Stimulated activated CD8-positive, alpha-beta memory T cell treated with anti-CD3 and anti-CD28 coated beads, Interleukin-12 subunit alpha, Interleukin-12 subunit beta, amount 100 ng/mL, for 24 hours (primary cell): ENCODE results near the gene CLDN7.

Experiments used
- DNase-seq: peaks from one replicate; pipeline ENCODE4 v3.0.0-alpha.2; 2020; ENCODE audit errors: extremely low read depth

CLDN7 gene

DNA sequence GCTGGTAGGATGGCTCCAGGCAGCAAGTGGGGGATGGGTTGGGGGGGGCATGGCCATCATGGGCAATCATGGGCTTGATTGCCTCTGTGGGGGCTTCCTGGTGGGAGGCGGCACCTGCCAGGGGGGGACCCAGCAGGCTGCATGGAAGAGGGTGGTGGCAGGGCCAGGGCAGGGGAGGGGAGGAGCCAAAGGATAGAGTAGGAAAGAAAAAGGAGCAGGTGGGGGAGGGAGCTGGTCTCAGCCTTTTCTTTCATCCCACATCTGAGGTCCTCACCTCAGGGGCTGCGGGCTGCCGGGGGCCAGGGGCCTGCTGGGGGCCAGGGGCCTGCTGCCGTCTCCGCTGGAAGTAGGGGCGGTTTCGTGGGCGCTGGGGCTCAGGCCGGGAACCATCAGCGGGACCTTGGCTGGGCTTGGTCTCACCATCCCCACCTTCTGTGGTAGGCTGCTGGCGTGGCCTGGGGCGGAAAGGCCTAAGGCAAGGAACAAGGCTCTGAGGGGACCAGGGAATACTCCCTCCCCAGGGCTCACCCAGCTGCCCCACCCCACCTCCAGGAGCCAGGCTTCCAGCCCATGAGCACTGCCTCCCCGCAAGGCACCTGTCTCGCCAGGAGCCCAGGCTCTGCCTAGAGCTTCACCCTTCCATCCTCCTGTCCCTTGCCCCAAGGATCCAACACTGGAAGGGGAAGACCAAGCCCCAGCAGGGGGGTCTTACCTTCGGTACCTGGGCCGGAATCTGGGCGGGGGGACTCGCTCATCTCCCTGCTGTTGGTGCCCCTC lies 27.2 kb upstream of the CLDN7 start:
- DNase-seq = no peak

DNA sequence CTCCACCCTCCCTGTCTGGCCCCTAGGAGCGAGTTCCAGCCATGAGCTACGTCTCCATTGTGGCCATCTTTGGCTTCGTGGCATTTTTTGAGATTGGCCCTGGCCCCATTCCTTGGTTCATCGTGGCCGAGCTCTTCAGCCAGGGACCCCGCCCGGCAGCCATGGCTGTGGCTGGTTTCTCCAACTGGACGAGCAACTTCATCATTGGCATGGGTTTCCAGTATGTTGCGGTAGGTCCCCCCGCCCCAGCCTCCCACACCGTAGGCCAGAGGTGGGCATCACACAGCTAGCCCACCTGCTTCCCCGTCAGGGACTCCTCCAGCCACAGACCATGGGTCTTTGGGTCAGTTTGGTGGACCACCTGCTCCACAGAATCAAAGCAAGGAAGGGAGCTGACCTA lies 23.4 kb upstream of the CLDN7 start:
- no peak for DNase-seq

DNA sequence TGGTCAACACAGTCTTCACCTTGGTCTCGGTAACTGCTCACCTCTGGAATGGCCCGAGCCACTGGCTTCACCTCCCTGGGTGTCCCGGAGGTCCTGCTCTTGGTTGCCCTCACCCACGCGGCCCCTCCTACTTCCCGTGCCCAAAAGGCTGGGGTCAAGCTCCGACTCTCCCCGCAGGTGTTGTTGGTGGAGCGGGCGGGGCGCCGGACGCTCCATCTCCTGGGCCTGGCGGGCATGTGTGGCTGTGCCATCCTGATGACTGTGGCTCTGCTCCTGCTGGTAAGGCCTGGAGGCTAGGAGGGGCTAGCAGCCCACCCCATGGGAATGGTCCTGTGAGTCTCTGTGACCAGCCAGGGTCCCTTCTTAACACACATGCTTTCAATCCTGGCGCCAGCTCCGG lies 22.6 kb upstream of the CLDN7 start:
- DNase-seq = no peak

DNA sequence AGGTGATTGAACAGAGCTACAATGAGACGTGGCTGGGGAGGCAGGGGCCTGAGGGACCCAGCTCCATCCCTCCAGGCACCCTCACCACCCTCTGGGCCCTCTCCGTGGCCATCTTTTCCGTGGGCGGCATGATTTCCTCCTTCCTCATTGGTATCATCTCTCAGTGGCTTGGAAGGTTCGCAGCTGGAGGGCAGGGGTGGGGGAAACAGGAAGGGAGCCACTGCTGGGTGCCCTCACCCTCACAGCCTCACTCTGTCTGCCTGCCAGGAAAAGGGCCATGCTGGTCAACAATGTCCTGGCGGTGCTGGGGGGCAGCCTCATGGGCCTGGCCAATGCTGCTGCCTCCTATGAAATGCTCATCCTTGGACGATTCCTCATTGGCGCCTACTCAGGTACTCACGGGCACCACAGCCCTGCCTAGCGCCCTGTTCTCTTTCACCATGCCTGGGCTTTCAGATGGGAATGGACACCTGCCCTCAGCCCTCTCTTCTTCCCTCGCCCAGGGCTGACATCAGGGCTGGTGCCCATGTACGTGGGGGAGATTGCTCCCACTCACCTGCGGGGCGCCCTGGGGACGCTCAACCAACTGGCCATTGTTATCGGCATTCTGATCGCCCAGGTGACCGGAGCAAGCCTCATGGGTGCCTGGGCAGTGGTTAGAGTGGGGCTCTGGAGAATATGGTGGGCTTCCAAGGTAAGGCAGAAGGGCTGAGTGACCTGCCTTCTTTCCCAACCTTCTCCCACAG lies 21.4 kb upstream of the CLDN7 start:
- DNase-seq = no peak

DNA sequence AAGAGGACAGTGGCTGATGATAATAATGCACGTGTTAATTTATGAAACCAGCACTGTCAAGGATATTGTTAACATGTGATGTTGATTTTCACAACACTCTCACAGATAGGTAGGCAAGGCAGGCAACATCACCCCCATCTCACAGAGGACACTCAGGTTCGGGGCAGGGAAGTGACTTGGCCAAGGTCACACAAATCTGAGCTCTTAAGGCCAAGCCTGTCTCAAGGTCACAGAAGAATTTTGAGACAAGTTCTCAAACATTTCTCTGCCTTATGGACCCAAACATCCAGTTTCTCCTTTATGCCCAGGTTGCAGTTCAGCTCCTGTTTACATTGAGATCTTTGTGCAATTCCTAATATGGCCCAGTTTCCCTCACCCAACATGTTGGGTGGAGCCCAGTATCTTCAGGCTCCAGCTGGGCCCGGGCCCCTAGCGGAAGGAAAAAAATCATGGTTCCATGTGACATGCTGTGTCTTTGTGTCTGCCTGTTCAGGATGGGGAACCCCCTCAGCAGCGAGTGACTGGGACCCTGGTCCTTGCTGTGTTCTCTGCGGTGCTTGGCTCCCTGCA lies 20.6 kb upstream of the CLDN7 start:
- no peak for DNase-seq

DNA sequence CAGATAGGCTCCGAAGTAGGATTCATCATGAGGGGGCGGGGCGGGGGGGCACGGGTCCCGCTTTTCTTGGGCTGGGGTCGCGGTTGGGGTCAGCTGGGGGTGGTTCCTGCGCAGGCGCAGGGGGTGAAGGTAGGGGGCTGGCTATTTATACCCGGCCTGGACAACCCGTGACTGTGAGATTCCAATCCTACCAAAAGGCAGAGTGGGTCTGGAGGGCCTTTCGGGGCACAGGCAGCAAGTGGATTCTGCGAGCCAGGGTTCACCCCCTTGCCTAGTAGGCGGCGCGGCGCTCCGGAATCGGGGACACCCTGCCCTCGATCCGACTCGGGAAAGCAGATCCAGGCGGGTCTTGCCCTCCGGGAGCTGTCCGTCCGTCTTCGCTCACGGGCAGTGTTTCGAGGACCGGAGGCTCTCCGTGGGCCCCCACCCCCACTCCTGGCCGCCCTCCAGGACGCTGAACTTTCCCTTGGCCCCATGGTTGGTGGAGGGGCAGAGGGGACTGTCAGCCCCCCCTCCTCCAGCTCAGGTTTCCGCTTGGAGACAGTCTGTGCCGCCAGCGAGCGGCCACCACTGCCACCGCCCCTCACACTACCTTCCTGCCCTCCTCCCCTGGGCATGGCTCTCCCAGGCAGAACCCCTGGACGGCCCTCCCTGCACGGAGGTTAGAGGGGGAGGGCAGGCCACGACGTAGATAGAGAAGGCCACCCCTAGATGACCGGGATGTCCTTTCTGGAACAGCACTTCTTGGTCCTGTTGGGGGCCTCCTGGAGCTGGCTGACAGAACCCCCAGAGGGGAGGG lies 19.9 kb upstream of the CLDN7 start:
- no peak for DNase-seq

DNA sequence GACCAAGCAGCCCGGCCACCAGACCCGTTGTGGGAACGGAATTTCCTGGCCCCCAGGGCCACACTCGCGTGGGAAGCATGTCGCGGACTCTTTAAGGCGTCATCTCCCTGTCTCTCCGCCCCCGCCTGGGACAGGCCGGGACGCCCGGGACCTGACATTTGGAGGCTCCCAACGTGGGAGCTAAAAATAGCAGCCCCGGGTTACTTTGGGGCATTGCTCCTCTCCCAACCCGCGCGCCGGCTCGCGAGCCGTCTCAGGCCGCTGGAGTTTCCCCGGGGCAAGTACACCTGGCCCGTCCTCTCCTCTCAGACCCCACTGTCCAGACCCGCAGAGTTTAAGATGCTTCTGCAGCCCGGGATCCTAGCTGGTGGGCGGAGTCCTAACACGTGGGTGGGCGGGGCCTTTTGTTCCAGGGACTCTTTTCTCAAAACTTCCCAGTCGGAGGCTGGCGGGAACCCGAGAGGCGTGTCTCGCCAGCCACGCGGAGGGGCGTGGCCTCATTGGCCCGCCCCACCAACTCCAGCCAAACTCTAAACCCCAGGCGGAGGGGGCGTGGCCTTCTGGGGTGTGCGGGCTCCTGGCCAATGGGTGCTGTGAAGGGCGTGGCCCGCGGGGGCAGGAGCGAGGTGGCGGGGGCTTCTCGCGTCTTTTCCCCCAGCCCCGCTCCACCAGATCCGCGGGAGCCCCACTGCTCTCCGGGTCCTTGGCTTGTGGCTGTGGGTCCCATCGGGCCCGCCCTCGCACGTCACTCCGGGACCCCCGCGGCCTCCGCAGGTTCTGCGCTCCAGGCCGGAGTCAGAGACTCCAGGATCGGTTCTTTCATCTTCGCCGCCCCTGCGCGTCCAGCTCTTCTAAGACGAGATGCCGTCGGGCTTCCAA lies 19.0 kb upstream of the CLDN7 start, which contains the start of gene SLC2A4:
Gene SLC2A4 (plus strand): TSS at position 645 of the 879 bp plus-strand sequence. CDS start 217 bp downstream, at position 862.
- DNase-seq = peak; percentile 87

DNA sequence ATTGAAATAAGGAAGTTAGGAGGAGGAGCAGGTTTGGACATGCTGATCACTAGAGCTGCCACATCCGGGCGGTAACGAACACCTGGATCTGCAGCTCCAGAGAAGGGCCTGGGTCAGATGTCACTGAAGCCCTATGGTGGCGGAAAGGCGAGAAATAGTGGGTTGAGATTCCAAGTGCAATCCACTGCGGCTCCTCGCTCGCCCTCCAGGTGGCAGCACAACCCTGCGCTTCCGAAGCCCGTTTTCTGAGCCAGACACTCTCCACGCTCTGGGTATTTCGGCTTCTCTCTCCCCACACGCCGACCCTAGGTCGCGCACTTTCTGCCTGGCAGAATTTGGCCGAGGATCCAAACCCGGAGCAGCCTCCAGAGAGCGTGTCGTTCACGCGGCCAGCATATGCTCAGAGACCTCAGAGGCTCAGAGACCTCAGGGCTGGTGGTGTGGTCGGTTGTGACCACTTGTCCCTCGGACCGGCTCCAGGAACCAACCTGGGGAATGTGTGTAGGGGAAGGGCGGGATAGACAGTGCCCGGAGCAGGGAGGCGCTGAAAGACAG lies 18.3 kb upstream of the CLDN7 start:
- DNase-seq = peak; percentile 60

DNA sequence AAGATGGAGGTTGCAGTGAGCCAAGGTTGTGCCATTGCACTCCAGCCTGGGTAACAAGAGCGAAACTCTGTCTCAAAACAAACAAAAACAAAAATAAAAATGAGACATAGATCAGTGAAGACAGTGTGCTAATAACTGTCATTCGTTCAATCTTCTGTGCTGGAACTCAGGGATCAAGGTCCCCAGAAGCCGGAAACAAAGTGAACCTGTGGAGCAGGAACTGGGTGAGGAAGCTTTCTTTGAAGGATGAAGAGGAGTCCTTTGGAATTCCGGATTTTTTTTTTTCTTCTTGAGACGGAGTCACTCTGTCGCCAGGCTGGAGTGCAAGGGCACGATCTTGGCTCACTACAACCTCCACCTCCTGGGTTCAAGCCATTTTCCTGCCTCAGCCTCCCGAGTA lies 17.2 kb upstream of the CLDN7 start:
- no peak for DNase-seq

DNA sequence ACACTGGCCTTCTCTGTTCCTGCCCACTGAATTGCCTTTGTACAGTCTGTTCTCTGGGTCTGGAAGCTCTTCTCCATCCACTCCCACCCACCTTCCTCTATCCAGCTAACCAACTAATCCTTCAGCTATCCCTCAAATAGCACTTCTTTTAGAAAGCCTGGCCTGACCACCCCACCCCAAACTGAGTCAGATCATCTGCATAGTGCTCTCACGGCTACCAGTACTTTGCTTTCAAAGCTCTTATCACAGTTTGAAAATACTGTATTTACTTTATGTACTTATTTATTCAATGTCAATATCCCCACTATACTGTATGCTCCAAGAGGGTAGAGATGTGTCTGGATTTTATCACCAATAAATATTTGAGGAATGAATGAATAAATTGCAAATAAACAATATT lies 4.5 kb upstream of the CLDN7 start:
- DNase-seq = no peak

DNA sequence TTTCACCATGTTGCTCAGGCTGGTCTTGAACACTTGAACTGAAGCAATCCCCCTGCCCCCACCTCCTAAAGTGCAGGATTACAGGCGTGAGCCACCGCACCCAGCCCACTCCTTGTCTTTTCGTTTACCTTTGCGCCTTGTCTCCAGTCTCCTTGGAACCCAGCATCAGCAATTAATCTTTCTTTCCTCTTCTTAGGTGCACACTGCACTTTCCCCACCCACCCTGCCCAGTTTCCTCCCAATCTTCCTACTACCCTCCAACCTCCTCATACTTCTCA lies 1.5 kb upstream of the CLDN7 start:
- DNase-seq = no peak

DNA sequence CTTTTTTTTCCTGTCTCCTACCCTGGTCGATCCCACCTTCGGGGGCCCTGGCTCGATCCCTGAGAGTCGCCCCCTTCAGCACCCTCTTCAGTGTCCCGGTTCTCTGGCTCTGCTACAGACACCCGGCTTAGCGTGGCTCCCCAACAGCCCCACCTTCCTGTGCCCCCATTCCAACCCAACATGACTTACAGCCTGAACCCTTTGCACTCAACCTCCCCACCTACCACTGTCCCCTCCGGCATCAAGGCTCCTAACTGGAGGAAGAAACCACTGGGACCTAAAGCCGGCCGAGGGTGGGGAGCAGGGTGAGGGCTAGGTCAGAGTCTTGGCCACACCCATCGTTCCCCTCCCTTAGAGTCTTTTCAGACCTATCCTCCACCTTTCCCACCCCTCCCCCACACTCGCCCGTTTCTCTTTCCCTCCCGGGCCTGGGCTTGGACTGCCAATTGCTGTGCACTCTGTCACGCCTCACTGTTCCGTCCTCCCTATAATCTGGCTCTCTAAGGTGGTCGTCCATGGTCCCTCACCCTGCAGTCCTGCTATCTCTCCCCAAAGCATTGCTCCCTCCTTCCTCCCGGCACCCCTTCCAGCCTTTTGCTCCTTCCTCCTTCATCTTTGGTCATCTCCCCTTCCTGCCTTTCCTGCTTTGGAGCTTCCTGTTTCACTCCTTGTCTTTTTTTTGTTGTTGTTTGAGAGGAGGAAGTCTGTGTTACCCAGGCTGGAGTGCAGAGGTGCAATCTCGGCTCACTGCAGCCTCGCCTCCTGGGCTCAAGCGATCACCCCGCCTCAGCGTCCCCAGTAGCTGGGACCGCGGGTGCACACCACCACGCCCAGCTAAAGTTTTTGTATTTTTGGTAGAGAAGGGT lies 890 bp upstream of the CLDN7 start:
- DNase-seq = no peak

DNA sequence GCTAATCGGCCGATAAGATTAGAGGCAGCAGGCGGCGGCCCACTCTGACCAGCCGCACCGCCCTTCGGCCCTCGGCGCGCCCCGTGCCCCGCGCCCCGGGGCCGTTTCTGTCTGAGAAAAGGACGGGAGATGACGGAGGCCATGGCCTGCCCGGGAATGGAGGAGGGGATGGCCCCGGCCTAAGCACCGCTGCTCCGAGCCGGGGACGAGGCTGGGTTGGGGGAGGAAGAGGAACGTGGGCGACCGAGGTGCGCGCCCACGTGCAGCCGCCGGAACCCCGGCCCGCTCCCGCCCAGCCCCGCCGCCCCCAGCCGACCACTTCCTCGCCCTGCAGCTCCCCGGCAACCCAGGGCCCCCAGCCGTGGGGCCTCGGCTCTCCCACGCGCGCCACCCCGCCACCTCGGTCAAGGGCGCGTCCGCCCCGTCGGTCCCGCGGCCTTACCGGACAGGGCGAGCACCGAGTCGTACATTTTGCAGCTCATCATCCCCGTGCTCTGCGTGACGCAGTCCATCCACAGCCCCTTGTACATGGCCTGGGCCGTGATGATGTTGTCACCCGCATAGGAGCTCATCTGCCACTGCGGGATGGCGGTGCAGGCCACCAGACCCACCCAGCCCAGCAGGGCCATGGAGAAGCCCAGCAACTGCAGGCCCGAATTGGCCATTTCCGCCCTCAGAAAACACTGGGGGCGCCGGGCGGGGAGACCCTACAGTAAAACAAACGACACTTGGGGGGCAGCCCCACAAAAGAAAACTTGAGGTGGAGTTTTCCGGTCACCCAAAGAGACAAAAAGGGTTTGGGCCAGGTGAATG lies 693 bp downstream of the CLDN7 start:
- no peak for DNase-seq

DNA sequence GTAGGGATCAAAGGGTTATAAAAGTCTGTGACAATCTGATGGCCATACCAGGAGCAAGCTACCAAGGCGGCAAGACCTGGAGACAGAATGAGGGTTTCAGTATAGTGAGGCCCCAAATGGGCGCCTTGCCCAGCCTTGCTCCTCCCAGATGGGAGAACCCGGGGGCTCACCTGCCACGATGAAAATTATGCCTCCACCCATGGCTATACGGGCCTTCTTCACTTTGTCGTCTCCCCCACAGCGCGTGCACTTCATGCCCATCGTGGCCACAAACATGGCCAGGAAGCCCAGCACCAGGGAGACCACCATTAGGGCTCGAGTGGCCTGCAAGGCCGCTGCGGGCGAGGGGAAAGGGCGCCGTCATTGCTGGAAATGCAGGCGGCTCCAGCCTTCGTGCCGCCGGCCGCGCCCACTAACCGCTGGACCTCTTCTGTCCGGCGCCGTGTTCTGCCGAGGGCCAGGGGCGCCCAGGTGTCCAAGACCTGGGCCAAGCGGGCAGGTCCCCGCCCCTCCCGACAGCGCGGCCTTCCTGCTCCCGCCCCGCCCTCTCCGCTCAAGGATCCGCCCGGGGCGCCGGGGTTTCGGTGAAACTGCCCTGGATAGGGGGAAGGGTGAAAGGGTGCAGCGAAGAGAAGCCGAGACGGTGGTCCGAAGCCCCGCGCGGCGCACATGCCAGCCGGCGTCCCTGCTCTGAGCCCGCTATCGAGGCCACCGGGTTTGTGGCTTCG lies 1.5 kb downstream of the CLDN7 start:
- no peak for DNase-seq

DNA sequence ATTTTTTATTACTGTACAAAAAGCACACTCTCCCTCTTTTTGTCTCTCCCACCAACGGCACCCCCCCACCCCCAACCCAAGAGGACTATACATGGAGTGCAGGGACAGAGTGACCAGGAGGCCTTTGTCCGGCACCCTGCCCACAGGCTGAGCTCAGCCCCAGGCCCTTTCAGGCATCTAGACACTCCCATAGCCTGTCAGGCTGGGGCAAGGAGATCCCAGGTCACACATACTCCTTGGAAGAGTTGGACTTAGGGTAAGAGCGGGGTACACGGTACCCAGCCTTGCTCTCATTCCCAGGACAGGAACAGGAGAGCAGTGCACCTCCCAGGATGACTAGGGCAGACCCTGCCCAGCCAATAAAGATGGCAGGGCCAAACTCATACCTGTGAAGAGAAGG lies 2.1 kb downstream of the CLDN7 start:
- DNase-seq = no peak

DNA sequence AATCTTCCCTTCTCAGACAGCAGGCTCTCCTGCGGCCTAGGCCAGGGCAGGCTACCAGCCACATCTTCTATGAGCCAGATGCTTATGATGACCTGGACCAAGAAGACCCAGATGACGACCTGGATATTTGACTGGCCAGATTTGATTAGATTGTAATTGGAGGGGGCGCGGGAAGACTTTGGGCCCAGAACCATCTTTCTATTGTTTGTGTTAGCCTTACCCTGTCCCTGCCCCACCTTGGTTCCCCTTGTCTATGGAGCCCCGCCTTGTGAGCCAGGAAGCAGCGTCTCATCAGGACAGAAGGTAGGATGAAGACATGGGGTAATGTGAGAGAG lies 2.8 kb downstream of the CLDN7 start:
- no peak for DNase-seq

DNA sequence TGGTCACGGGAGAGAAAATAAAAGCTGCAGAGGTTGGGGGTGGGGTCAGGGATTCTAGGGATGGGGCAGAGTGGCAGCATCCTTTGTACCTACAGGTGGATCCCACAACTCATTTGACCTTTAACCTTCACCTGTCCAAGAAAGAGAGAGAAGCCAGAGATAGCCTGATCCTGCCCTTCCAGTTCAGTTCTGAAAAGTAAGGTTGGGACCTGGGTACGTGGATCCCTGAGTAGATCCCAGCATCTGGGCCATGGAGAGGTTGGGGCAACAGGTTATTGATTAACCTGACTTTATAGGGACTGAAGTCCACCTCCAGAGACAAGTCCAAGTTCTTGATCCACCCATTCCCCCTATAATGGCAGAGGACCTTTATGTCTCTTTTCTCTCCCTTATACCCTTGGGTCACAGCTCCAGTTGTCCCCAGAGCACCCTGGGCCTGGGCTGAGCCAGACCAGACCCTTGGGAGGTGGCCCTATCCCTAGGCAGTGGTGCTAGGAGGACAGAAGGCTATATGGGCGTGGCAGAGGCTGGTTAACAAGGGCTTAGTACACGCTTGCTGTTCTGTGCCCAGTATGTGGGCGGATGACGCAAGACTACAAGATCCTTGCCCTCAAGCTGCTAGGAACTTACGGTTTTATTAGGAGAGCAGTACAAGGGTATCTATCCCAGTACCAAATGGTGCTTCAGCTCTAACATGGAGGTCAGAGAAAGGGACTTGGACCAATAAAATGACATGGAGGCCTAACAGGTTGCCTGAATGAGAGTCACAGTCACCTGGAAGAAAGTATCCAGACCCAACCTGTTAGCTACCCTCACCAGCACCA lies 3.3 kb downstream of the CLDN7 start:
- no peak for DNase-seq
